Neuronal stem cell (in vitro differentiated cells): ENCODE measurements around the gene TRPM3.

Experiments
- DNase-seq: peaks from one replicate; pipeline ENCODE4 v3.0.0-alpha.2; 2013; ENCODE audit warnings: low spot score
- H2AFZ ChIP-seq: one replicate; pipeline ENCODE4 v1.6.1; 2013; ENCODE audit warnings: mild to moderate bottlenecking, low read length, inconsistent platforms
- H2AK5ac ChIP-seq: 2 replicates; pipeline ENCODE4 v1.6.1; 2013; ENCODE audit warnings: low read depth, mild to moderate bottlenecking, inconsistent platforms, low read length, moderate library complexity, mixed read lengths
- H2BK120ac ChIP-seq: 2 replicates; pipeline ENCODE4 v1.6.1; 2013; ENCODE audit warnings: low read depth, mild to moderate bottlenecking, inconsistent platforms, low read length, moderate library complexity, mixed read lengths
- H2BK12ac ChIP-seq: one replicate; pipeline ENCODE4 v1.6.1; 2013; ENCODE audit warnings: low read length, inconsistent platforms
- H2BK15ac ChIP-seq: 2 replicates; pipeline ENCODE4 v1.6.1; 2013; ENCODE audit warnings: mild to moderate bottlenecking, low read length, inconsistent platforms, mixed read lengths
- H2BK5ac ChIP-seq: one replicate; pipeline ENCODE4 v1.6.1; 2013; ENCODE audit warnings: inconsistent platforms, mild to moderate bottlenecking, low read length, moderate library complexity
- H3K14ac ChIP-seq: one replicate; pipeline ENCODE4 v1.6.1; 2013; ENCODE audit warnings: low read length, inconsistent platforms
- H3K18ac ChIP-seq: 2 replicates; pipeline ENCODE4 v1.6.1; 2013; ENCODE audit warnings: low read length, inconsistent platforms
- H3K23ac ChIP-seq: 2 replicates; pipeline ENCODE4 v1.6.1; 2013; ENCODE audit warnings: low read depth, mild to moderate bottlenecking, mixed read lengths, low read length, inconsistent platforms; ENCODE audit not compliant: poor library complexity
- H3K27ac ChIP-seq: replicated peaks from 3 replicates; pipeline ENCODE4 v1.5.1; 2013; ENCODE audit warnings: low read length, inconsistent platforms
- H3K27me3 ChIP-seq, 3 experiments: 2 replicates each; pipeline ENCODE4 v1.6.1; 2013; ENCODE audit warnings: low read length in 3 of 3, mild to moderate bottlenecking in 2 of 3, inconsistent platforms in 1 of 3, low read depth in 1 of 3, mixed read lengths in 1 of 3, moderate library complexity in 1 of 3; ENCODE audit not compliant: control insufficient read depth in 3 of 3, insufficient read depth in 3 of 3
- H3K36me3 ChIP-seq, 2 donors: replicated peaks in 1 of 2; 2 replicates each; pipeline ENCODE4 v1.6.1; 2013; ENCODE audit warnings: low read length in 2 of 2; ENCODE audit not compliant: control insufficient read depth in 2 of 2, insufficient read depth in 2 of 2
- H3K4ac ChIP-seq: 2 replicates; pipeline ENCODE4 v1.6.1; 2013; ENCODE audit warnings: inconsistent platforms, mild to moderate bottlenecking, low read length, moderate library complexity
- H3K4me1 ChIP-seq, 2 donors: 1 replicate in 1 of 2; 2 replicates in 1 of 2; pipeline ENCODE4 v1.6.1; 2013; ENCODE audit warnings: low read length in 2 of 2, low read depth in 1 of 2; ENCODE audit not compliant: control insufficient read depth in 2 of 2, insufficient read depth in 1 of 2
- H3K4me2 ChIP-seq: one replicate; pipeline ENCODE4 v1.6.1; 2013; ENCODE audit warnings: mild to moderate bottlenecking, low read length, inconsistent platforms; ENCODE audit not compliant: insufficient read depth, poor library complexity, severe bottlenecking
- H3K4me3 ChIP-seq, 2 donors: 2 replicates each; pipeline ENCODE4 v1.5.1; 2013; ENCODE audit warnings: low read length in 2 of 2, mild to moderate bottlenecking in 2 of 2, inconsistent platforms in 1 of 2, moderate library complexity in 1 of 2
- H3K79me1 ChIP-seq: one replicate; pipeline ENCODE4 v1.6.1; 2013; ENCODE audit warnings: low read depth, mild to moderate bottlenecking, inconsistent platforms, low read length, moderate library complexity
- H3K9ac ChIP-seq: one replicate; pipeline ENCODE4 v1.6.1; 2013; ENCODE audit warnings: mild to moderate bottlenecking, low read depth, low read length, inconsistent platforms; ENCODE audit not compliant: poor library complexity
- H3K9me3 ChIP-seq, 2 donors: replicated peaks in 1 of 2; 2 replicates each; pipeline versions ENCODE3 to v1.6.1; 2013; ENCODE audit warnings: low read length in 2 of 2, mild to moderate bottlenecking in 2 of 2, inconsistent platforms in 1 of 2, low read depth in 1 of 2, mixed read lengths in 1 of 2, moderate library complexity in 1 of 2; ENCODE audit not compliant: control insufficient read depth in 2 of 2, insufficient read depth in 1 of 2
- H4K8ac ChIP-seq: one replicate; pipeline ENCODE4 v1.6.1; 2013; ENCODE audit warnings: low read depth, mild to moderate bottlenecking, inconsistent platforms, low read length, moderate library complexity
- H4K91ac ChIP-seq: one replicate; pipeline ENCODE4 v1.6.1; 2013; ENCODE audit warnings: low read length, low read depth, mild to moderate bottlenecking, inconsistent platforms; ENCODE audit not compliant: poor library complexity
- WGBS, 2 donors: extraction: QIAGEN DNeasy Blood & Tissue Kit; methylation state at CpG; one replicate each; pipeline ENCODE4 v1.1.7; 2013; ENCODE audit warnings: missing lambda C conversion rate in 2 of 2, mixed read lengths in 1 of 2; ENCODE audit not compliant: insufficient read length in 2 of 2, insufficient replicate concordance in 1 of 2; ENCODE audit errors: extremely low coverage in 2 of 2; 5-methylcytosine and 5-hydroxymethylcytosine counted together

TRPM3 gene

GRCh38 chr9:71079451-71079850, 42.0 kb downstream of the TRPM3 start:
- Histone ChIP-seq H2AFZ (no peak overlapping the region), H3K14ac (no peak overlapping the region), H3K4me3 (no peak overlapping the region), H3K9me3 (peaks cover 1 to 6% of the 10 kb centered on the region in 2 donors), H3K27me3 (no peaks in the 10 kb centered on the region), H3K4me2 (no peak overlapping the region), H3K27ac (no peak overlapping the region), H2BK120ac (no peak overlapping the region), H3K23ac (no peak overlapping the region), H2BK12ac (no peak overlapping the region), H2AK5ac (no peak overlapping the region), H3K36me3 (peaks cover 0 to 3% of the 10 kb centered on the region in 2 donors), H3K79me1 (peaks cover 2% of the 10 kb centered on the region), H4K91ac (no peak overlapping the region), H3K9ac (no peak overlapping the region), H4K8ac (no peak overlapping the region), H3K4ac (no peak overlapping the region), H3K4me1 (peaks cover 0 to 4% of the 10 kb centered on the region in 2 donors), H2BK5ac (no peak overlapping the region), H2BK15ac (no peak overlapping the region), H3K18ac (no peak overlapping the region)
- no CpG with 5 or more reads among the region's 2 CpGs for WGBS, 2 donors
- no peak for DNase-seq

GRCh38 chr9:71076096-71076495, 45.3 kb downstream of the TRPM3 start:
- Histone ChIP-seq H3K4me1 (peaks cover 0 to 4% of the 10 kb centered on the region in 2 donors), H2BK15ac (no peak overlapping the region), H3K4me3 (no peak overlapping the region), H2AK5ac (no peak overlapping the region), H3K27ac (no peak overlapping the region), H4K8ac (no peak overlapping the region), H3K27me3 (no peaks in the 10 kb centered on the region), H3K23ac (no peak overlapping the region), H2BK5ac (no peak overlapping the region), H2BK120ac (no peak overlapping the region), H3K4ac (no peak overlapping the region), H3K14ac (no peak overlapping the region), H3K9me3 (peaks cover 0 to 1% of the 10 kb centered on the region in 2 donors), H3K4me2 (no peak overlapping the region), H3K79me1 (peaks cover 2% of the 10 kb centered on the region), H2AFZ (no peak overlapping the region), H3K9ac (no peak overlapping the region), H4K91ac (no peak overlapping the region), H2BK12ac (no peak overlapping the region), H3K18ac (no peak overlapping the region), H3K36me3 (peaks cover 0 to 3% of the 10 kb centered on the region in 2 donors)
- DNase-seq = no peak
- no CpG with 5 or more reads among the region's 6 CpGs for WGBS, 2 donors

- H3K27me3 ChIP-seq = no peaks in the 10 kb centered on the region
- no peak overlapping the region for H2AFZ ChIP-seq
- H2AK5ac ChIP-seq = no peak overlapping the region
- no peak overlapping the region for H4K8ac ChIP-seq
- H3K4me3 ChIP-seq = no peak overlapping the region
- H3K9me3 ChIP-seq = peaks cover 1 to 4% of the 10 kb centered on the region in 2 donors
- H3K4me1 ChIP-seq = peaks cover 1 to 4% of the 10 kb centered on the region in 2 donors
- no peak overlapping the region for H3K23ac ChIP-seq
- no peak overlapping the region for H2BK120ac ChIP-seq
- H3K14ac ChIP-seq = no peak overlapping the region
- no peak overlapping the region for H3K27ac ChIP-seq
- no peak for DNase-seq
- no peak overlapping the region for H3K4me2 ChIP-seq
- no CpG with 5 or more reads among the region's 2 CpGs for WGBS, 2 donors
- H2BK15ac ChIP-seq = no peak overlapping the region
- no peak overlapping the region for H4K91ac ChIP-seq
- H3K18ac ChIP-seq = no peak overlapping the region
- no peak overlapping the region for H2BK12ac ChIP-seq
- H3K9ac ChIP-seq = no peak overlapping the region
- no peak overlapping the region for H3K4ac ChIP-seq
- H3K79me1 ChIP-seq = no peaks in the 10 kb centered on the region
- no peaks in the 10 kb centered on the region for H3K36me3 ChIP-seq
- H2BK5ac ChIP-seq = no peak overlapping the region
These were observed 47.9 kb downstream of the TRPM3 start for GRCh38 chr9:71073494-71073893.

GRCh38 chr9:71072587-71072986, 48.8 kb downstream of the TRPM3 start:
- Histone ChIP-seq H3K18ac (no peak overlapping the region), H4K91ac (no peak overlapping the region), H3K4ac (no peak overlapping the region), H3K9me3 (peaks cover 1 to 8% of the 10 kb centered on the region in 2 donors), H3K36me3 (no peaks in the 10 kb centered on the region), H3K4me3 (no peak overlapping the region), H3K27ac (no peak overlapping the region), H3K14ac (no peak overlapping the region), H3K9ac (no peak overlapping the region), H3K79me1 (no peaks in the 10 kb centered on the region), H2AK5ac (no peak overlapping the region), H4K8ac (no peak overlapping the region), H2AFZ (no peak overlapping the region), H2BK5ac (no peak overlapping the region), H3K4me2 (no peak overlapping the region), H2BK12ac (no peak overlapping the region), H2BK120ac (no peak overlapping the region), H3K27me3 (no peaks in the 10 kb centered on the region), H3K4me1 (peaks cover 4 to 6% of the 10 kb centered on the region in 2 donors), H2BK15ac (no peak overlapping the region), H3K23ac (no peak overlapping the region)
- DNase-seq = no peak
- WGBS, 2 donors = no CpG with 5 or more reads among the region's 5 CpGs
